CD4-positive, alpha-beta T cell treated with Interleukin-6 at 100 ng/mL for 8 hours (primary cell): Measurements from ENCODE around the gene RPTOR.
"Not testable (repeated sequence)": the region's sequence is repeated elsewhere in the genome, so short reads cannot be mapped to it uniquely, and the experiment has no call there.

Experiments
- DNase-seq: peaks from one replicate; pipeline ENCODE4 v3.0.0-alpha.2; 2020; ENCODE audit warnings: mixed read lengths, low spot score

Gene RPTOR

DNA sequence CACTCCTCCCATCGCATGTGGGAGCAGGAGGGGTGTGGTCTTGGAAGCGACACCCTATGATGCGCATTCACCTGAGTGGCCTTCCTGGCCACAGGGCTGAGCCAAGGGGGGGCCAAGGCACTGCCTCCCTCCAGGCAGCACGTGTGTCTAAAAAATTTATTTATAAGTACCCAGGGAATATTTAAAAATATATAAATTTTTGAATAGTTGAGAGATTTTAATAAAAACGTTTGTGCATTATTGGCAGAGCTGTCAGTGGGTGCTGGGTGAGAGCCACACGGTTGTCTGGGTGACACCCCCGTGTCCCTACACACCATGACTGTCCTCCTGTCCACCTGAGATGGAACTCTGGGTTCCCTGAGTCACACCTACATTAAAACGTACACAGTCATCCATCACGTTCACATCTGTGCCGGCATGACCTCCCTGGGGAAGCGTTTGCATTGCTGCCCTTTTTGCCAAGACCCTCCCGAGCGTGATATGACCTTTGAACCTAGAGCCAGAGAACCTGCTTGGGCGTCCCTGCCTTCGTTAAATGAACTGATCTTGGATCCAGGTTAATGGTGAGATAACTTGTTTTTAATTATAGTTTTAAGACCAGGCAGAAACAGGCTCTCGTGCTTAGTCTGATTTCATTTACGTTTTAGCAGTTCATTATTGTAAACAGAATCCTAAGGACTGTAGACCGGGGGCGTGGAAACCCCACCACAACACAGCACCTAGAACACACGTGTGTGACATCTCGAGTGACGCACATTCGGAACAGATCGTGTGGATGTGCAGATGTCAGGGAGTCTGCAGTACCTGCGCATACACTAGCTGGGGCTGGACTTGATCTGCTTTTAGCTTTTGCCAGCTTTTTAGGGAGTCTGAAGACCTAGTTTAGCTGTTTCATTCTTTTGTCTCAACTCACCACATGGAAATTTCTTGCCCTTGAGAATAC, 254.2 kb downstream of the RPTOR start:
- DNase-seq = no peak

DNA sequence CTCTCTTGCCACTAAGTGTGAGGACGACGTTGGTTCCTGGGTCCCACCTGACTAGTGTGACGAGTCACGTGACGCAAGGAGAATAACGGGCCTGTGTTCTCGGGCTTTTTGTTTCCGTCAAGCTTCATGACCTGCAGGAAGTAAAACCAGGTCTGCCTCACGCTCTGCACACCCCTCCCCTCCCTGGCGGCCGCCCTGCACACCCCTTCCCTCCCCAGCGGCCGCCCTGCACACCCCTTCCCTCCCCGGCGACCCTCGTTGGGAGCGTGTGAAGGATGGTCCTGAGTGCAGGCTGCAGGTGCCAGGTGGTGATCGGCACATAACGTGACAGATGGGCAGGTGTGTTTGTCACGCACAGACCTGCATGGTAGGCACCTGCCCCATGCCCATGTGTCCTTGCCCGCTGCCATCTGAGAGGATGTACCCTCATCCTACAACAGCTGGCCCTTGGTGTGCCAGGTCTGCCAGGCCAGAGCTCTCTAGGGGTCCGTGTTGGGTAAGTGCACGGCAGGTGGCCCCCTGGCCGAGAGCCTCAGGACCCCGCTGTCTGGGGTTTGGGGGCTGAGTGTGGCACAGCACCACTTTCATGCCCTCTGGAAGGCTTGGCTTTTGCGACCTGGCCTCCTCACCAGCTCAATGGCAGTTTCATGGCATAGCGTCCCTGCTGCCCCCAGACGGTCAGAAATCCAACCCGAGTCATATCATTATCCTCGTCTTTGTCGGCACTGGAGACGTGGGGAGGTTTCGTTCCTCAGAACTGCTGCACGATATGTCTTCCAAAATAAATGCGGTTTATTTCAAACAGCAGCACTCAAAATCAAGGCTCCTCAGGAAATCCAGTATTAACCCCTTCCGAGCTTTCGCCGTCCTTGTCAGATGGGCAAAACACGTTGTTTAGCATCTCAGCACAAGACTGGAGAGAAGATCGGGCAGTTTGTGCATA, 255.2 kb downstream of the RPTOR start:
- DNase-seq = no peak

DNA sequence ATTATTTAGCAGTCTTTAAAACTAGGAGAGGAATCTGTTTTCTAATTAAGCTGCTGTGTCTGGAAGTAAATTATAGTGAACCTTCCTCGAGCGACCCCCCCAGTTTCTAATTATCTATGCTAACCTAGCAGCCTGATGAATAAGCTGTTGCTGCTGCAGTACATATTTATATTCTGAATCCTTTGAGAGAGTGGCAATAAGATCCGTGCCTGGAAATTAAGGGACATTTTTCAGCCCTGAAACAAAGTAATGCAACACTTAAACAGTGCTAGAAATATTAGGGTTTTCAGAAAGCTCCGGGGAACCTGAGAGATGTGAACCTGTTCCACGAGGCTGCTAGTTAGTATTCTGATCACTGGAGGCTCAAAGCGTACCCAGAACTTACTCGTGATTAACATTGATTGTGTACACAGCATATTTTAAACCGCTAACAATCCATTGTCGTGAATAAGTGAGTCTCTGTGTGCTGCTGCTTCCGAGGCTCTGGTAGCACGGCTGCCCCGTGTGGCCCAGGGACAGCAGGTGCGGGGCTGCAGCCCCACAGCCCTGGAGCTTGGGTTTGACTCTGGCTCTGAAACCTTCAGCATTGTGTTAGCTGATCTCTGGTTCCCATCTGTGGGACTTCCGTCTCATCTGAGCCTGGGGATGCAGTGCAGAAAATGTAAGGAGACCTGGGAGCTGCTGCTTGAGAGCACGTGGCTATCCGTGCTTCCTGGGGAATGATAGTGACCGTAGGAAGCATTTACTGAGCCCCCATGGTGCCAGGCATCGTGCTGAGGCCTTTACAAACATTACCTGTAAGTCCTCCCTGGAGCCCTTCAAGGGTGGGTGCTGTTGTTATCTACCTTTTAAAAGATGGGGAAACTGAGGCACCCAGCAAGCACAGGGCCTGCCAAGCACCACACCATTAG, 256.1 kb downstream of the RPTOR start:
- DNase-seq = no peak

GRCh38 chr17:80802626-80803450, 258.2 kb downstream of the RPTOR start:
- DNase-seq = no peak

- DNase-seq = no peak
Observed at GRCh38 chr17:80803451-80804428, 259.1 kb downstream of the RPTOR start.

DNA sequence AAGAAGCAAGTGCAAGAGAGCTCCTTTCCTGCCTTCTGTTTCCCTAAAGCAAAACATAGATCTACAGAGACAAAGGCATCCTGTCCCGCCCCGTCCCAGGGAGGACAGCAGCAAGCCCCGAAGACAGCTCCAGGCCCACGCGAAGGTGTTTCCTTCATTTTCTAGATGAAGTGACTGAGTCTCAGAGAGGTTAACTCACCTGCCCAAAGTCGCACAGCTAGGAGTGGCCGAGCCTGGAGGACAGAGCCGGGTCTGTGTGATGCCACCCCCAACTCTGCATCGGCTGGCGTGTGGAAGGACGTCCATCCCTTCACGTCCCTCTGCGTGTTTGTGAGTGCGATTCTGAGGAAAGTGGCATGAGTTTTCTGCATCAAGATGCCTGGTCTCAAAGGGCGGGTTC, 259.8 kb downstream of the RPTOR start:
- DNase-seq = no peak

DNA sequence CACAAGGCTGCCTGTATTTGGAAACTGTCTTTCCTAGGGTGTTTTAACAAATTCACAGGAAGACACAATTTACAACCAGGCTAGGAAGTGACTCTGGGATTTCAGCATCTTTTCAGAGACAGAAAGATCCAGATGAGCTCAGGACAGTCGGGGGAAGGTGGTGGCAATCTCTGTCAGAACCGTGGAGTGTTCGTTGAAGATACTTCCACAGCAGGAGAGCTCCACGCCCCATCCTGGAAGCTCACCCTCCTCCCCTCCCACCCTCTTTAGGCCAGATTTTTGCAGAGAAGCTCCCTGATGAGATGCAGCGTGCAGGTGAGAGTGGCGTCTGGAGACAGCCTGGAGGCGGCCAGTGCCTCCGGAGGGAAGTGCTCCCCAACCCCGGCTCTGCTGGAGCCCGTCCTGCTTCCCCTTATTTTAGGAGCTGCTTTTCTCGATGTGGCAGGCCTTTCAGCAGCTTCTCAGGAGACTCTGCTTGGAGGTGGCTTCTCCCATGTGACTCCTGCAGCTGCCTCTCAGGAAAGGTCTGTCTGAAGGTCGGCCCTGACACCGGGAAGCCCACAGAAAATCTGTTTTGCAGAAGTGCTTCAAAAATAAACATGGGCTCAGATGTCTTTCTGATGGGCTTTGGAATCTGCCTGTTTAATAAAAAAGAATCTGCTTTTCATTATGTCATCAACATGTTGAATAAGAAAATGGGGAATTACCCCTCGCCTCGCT, 260.6 kb downstream of the RPTOR start:
- no peak for DNase-seq

DNA sequence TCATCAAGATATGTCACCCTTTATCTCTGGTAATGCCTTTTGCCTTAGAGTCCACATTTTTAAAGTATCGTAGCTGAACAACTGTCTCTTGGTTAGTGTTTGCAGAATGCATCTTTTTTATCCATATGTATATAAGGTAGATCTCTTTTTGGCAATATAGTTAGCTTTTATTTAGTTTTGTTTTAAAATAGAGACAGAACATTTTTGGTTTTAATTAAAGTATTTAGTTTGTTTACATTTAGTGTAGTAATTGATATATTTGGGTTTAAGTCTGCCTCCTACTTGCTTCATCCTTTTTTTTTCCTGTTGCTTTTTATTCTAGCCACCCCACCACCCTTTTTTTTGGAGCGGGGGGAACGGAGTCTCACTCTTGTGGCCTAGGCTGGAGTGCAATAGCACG, 262.4 kb downstream of the RPTOR start:
- DNase-seq = no peak

- DNase-seq = no peak
Observed at GRCh38 chr17:80807882-80808281, 263.2 kb downstream of the RPTOR start.

- DNase-seq = no peak
Observed at GRCh38 chr17:80811181-80812105, 266.8 kb downstream of the RPTOR start.

DNA sequence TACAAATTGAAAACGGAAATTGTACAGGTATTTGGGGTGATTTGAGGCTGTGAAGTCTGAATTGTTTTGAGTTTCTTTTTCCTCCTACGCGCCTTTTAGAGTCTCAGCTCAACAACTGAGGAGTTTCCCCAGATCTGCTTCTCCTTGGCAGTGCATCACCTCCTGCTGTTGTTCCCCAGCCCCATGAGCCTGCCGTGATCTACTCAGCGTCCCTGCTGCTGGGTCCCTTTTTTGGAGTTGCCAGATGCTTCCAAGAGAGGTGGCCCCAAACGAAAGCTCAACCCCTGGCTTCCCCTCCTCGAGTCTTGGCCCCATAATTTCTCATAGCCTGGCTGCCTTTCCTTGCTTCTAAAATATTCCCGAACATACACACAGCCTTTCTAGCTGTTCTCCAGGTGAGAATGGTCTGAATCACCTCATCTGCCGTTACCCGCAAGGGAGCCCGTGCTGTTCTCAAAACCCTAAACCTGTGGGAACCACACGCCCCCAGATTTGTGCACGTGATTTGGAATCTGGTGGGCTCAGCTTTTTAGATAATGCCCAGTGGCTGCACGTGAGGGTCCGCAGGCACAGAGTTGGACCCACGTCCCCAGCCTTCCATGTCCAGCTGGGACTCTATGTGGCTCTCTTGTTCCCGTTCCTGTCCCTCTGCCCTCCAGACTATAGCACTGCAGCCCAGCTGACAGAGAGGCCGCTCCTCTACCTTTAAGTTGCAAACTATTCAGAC, 267.9 kb downstream of the RPTOR start:
- no peak for DNase-seq

- no peak for DNase-seq
Observed at GRCh38 chr17:80813318-80813717, 268.7 kb downstream of the RPTOR start.

GRCh38 chr17:80814491-80814890, 269.9 kb downstream of the RPTOR start:
- DNase-seq = no peak

GRCh38 chr17:80815151-80815681, 270.6 kb downstream of the RPTOR start:
- no peak for DNase-seq

DNA sequence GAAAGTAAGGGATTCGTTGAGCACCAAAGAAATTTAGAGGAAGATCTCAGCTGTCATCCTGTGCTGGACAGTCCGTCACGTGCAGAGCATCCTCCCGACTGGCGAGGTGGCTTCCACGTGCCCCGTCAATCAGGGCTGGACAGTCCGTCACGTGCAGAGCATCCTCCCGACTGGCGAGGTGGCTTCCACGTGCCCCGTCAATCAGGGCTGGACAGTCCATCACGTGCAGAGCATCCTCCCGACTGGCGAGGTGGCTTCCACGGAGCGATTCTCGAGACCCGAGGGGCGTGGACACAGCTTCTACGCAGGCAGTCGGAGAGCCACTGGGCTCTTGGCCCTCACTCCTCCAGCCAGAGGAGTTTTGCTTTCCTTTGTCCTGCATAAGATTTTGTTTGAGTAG, 271.1 kb downstream of the RPTOR start:
- DNase-seq = not testable (repeated sequence)

- DNase-seq = no peak
Observed at GRCh38 chr17:80816241-80817103, 271.8 kb downstream of the RPTOR start.
